COLO668 (cell line): ENCODE results near the gene RING1.
"Not testable (repeated sequence)": the region's sequence is repeated elsewhere in the genome, so short reads cannot be mapped to it uniquely, and the experiment has no call there.

Source experiments
- DNase-seq: peaks from one replicate; lab custom pipeline; 2025; ENCODE audit not compliant: unreplicated experiment; lab: John Stamatoyannopoulos, UW

The RING1 gene

GRCh38 chr6:33205191-33206026, 2.9 kb upstream of the RING1 start:
- no peak for DNase-seq

GRCh38 chr6:33206027-33206863, 2.1 kb upstream of the RING1 start:
- no peak for DNase-seq

- no peak for DNase-seq
Observed at GRCh38 chr6:33206864-33207551, 1.3 kb upstream of the RING1 start.

GRCh38 chr6:33207552-33208090, 679 bp upstream of the RING1 start:
- peak; percentile 24 for DNase-seq

GRCh38 chr6:33209856-33210255, 1.6 kb downstream of the RING1 start:
- no peak for DNase-seq

GRCh38 chr6:33211136-33211535, 2.8 kb downstream of the RING1 start:
- no peak for DNase-seq

- no peak for DNase-seq
Observed at GRCh38 chr6:33211666-33212422, 3.5 kb downstream of the RING1 start.

- no peak for DNase-seq
Observed at GRCh38 chr6:33212857-33213165, 4.5 kb downstream of the RING1 start.

GRCh38 chr6:33213166-33213988, 5.1 kb downstream of the RING1 start:
- no peak for DNase-seq

GRCh38 chr6:33213989-33214335, 5.7 kb downstream of the RING1 start:
- DNase-seq: no peak

GRCh38 chr6:33215271-33216116, 7.2 kb downstream of the RING1 start:
- no peak for DNase-seq

- DNase-seq: no peak
Observed at GRCh38 chr6:33216117-33216649, 7.9 kb downstream of the RING1 start.

- no peak for DNase-seq
Observed at GRCh38 chr6:33217246-33217645, 8.9 kb downstream of the RING1 start.

- DNase-seq: no peak
Observed at GRCh38 chr6:33217681-33218080, 9.4 kb downstream of the RING1 start.

- not testable (repeated sequence) for DNase-seq
Observed at GRCh38 chr6:33226503-33227120, 18.3 kb downstream of the RING1 start.

GRCh38 chr6:33235221-33235634, 26.9 kb downstream of the RING1 start:
- DNase-seq: no peak

- DNase-seq: no peak
Observed at GRCh38 chr6:33236328-33236727, 28.0 kb downstream of the RING1 start.

GRCh38 chr6:33236852-33237251, 28.6 kb downstream of the RING1 start:
- no peak for DNase-seq
